Caki2 (cell line): Measurements from ENCODE around the gene SPATA18. TPM values are rescaled to one million over a fixed set of nuclear protein-coding genes. Genes with fewer than 3 reads are reported as not detected.
"Not testable (repeated sequence)": the region's sequence is repeated elsewhere in the genome, so short reads cannot be mapped to it uniquely, and the experiment has no call there.

ENCODE experiments used
- DNase-seq: peaks from one replicate; pipeline ENCODE4 v3.0.0-alpha.2; 2015; ENCODE audit warnings: low read depth
- in situ Hi-C: cut with HindIII; loops from 2 replicates; pipeline ENCODE4 v1.10.0; 2016; ENCODE audit warnings: low sequenced_read_pairs, low pct_unique_long_range_greater_than_20kb, mixed read lengths
- total RNA-seq: library from RNA; depleted of rRNA; stranded (reverse); fragments of >200 nt; shearing (Covaris generic); gene quantifications from 2 replicates; pipeline ENCODE4 v1.2.3, GENCODE V29; 2014; ENCODE audit warnings: low replicate concordance

The SPATA18 gene
- total RNA-seq, 1 experiment from 2014 or later: 5.2 TPM

- in situ Hi-C loops: no loop called here
- peak; percentile 38 for DNase-seq
These were observed 12.8 kb upstream of the SPATA18 start, which contains the start of gene SGCB for GRCh38 chr4:52038103-52038912. TSS of gene SGCB (minus strand) at chr4:52038299. CDS start at chr4:52038259, 40 bp downstream.

DNA sequence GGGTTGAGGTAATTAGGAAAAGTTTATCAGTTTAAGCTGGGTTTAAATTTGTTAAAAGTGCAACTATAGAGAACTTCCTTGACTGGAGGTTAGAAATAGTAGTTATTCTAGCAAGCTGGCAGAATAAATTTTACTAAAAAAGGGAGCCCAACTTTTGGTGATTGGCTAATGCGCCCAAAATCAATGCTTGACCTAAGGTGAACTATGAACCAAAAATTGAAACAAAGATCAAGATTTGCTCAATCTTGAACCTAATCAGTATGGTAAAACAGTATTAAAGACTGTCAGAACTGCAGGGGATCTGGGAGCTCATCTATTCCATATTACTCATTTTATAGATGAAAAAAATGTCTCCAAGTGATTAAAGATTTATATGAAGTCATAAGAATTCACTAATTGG is 6.1 kb upstream of the SPATA18 start:
- no peak for DNase-seq
- in situ Hi-C loops: no loop called here

DNA sequence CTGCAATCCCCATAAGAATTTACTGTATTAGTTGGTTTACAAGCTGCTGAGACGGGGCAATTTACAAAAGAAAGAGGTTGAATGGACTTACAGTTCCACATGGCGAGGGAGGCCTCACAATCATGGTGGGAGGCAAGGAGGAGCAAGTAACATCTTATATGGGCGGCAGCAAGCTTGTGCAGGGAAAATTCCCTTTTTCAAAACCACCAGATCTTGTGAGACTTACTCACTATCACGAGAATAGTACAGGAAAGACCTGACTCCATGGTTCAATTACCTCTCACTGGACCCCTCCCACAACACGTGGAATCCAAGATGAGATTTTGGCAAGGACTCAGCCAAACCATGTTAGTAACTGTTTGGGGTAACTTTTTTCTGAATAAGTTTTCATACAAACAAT is 1.8 kb upstream of the SPATA18 start:
- in situ Hi-C loops: no loop called here
- no peak for DNase-seq

GRCh38 chr4:52051615-52052474 is 741 bp downstream of the SPATA18 start:
- in situ Hi-C loops: no loop called here
- DNase-seq: peak; percentile 78

DNA sequence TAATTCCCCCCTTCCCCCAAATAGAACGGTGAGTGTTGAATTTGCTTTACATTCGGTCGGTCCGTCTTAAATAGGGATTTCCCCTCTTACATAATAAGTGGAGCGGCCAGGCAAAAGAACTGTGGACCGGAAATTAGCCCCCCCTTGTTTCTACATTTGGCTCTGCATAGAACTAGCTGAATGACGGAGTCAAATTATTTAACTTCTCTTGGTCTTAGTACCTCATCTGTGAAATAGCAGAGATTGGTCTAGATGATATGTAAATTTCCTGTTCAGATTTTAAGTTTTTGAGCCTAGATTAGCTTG is 1.3 kb downstream of the SPATA18 start:
- in situ Hi-C loops: no loop called here
- no peak for DNase-seq

DNA sequence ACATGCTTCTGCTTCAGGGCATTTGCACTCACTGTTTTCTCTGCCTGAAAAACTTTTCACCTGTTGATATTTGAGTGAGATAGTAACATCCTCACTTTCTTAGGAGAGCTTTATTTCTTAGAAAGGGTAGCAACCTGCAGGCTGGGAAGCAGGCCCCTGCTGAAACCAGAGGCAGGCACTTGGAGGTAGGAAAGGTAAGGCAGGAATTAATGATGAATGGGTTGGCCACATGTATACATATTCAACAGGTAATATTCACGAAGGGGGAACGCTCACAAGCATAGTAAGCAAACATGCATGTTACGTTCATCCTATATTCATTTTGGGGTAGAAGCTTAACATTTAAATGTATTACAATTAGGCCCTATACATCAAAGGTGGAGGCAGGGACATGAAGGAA is 3.1 kb downstream of the SPATA18 start:
- in situ Hi-C loops: no loop called here
- DNase-seq: no peak

GRCh38 chr4:52057196-52057595 is 6.1 kb downstream of the SPATA18 start:
- no peak for DNase-seq
- in situ Hi-C loops: no loop called here

GRCh38 chr4:52058275-52058674 is 7.2 kb downstream of the SPATA18 start:
- in situ Hi-C loops: no loop called here

GRCh38 chr4:52059372-52059771 is 8.3 kb downstream of the SPATA18 start:
- DNase-seq: no peak
- in situ Hi-C loops: no loop called here

More at GRCh38 chr4:52058275-52058674, 7.2 kb downstream of the SPATA18 start:
- no peak for DNase-seq

GRCh38 chr4:52069571-52069970 is 18.5 kb downstream of the SPATA18 start:
- in situ Hi-C loops: no loop called here
- no peak for DNase-seq

DNA sequence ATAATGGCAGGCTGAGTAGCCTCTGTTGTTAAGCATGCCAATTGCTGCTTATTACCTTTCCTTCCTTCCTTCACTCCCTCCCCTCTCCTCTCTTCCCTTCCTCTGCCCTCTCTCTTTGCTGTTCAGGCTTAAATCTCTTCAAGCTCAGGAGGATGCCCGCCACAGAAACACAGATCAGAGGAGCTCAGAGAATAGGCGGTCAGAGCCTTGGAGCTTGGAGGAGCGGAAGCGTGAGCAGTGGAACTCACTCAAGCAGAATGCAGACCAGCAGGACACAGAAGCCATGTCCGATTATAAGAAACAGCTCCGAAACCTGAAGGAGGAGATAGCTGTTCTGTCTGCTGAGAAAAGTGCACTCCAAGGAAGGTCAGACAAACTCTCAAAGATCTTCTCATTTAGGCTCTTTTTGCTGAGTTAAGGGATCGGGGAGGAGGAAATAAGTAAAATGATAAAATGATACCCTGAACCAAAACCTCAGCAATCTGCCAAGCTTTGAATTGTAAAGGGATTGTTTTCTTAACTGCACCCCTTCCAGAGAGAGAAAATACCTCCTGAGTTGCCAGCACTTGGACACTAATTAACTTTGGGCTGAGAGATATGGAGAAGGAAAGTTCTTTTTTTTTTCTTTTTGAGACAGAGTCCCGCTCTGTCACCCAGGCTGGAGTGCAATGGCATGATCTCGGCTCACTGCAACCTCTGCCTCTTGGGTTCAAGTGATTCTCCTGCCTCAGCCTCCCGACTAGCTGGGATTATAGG is 20.9 kb downstream of the SPATA18 start:
- in situ Hi-C loops: no loop called here
- no peak for DNase-seq

DNA sequence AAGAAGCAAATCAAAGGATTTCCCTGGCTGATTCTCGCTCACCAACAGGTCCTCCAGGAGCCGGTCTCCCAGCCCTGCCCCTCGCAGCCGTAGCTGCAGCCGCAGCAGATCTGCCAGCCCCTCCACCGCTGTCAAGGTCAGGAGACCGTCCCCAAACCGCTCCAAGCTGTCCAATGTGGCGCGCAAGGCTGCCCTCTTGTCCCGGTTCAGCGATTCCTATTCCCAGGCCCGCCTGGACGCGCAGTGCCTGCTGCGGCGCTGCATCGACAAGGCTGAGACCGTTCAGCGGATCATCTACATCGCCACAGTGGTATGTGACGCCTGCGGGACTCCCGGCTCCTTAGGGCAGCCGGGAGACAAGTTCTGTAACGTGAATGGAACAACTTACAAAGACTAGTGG is 25.6 kb downstream of the SPATA18 start:
- in situ Hi-C loops: no loop called here
- DNase-seq: no peak

DNA sequence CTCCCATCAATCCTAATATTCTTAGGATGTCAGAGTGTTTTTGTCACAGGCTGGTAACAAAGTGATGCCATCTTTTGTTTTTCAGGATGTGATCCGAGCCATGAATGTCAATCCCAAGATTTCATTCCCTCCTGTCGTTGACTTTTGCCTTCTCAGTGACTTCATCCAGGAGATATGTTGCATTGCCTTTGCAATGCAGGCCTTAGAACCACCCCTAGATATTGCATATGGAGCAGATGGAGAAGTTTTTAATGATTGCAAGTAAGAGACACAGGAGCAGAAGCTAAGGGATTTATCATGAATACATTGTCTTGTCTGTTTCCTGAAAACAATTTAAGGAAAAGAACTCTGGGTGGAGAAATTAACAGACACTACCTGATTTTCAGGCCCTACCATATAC is 28.6 kb downstream of the SPATA18 start:
- no peak for DNase-seq
- in situ Hi-C loops: no loop called here

DNA sequence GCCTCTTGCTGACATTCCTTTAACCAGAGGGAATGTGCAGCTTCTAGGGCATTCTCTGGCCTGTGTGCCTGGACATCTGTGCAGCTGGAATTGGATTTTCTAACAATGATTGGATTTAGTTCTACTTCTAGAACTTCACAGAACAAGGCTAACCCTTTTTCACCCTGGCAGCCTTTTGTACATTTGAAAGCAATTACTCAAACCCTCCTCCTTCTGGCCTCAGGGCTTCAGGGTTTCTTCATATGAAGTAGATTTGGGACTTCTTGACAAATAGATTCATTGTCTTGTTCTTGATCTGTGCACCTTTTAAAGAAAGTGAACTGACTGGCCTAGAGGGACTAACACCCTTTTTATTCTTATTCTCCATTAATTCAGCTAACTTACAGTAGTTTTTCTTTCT is 30.1 kb downstream of the SPATA18 start:
- in situ Hi-C loops: no loop called here
- no peak for DNase-seq

DNA sequence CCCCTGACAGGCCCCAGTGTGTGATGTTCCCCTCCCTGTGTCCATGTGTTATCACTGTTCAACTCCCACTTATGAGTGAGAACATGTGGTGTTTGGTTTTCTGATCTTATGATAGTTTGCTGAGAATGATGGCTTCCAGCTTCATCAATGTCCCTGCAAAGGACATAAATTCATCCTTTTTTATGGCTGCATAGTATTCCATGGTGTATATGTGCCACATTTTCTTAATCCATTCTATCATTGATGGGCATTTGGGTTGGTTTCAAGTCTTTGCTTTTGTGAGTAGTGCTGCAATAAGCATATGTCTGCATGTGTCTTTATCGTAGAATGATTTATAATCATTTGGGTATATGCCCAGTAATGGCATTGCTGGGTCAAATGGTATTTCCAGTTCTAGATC is 35.3 kb downstream of the SPATA18 start:
- in situ Hi-C loops, DNase-seq: not testable (repeated sequence)

DNA sequence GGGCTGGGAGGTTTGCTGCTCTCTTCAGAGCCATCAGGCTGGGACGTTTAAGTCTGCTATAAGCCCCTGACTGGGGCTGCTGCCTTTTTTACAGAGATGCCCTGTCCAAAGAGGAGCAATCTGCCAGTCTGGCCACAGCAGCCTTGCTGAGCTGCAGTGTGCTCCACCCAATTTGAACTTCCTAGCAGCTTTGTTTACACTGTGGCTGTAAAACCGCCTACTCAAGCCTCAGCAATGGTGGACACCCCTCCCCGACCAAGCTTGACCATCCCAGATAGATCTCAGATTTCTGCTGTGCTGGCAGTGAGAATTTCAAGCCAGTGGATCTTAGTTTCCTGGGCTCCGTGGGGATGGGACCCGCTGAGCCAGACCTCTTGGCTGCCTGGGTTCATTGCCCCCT is 40.7 kb downstream of the SPATA18 start:
- DNase-seq: peak; percentile 7

GRCh38 chr4:52093466-52093865 is 42.4 kb downstream of the SPATA18 start:
- DNase-seq: no peak
- in situ Hi-C loops: no loop called here

More for the DNA sequence above, 40.7 kb downstream of the SPATA18 start:
- in situ Hi-C loops: no loop called here

DNA sequence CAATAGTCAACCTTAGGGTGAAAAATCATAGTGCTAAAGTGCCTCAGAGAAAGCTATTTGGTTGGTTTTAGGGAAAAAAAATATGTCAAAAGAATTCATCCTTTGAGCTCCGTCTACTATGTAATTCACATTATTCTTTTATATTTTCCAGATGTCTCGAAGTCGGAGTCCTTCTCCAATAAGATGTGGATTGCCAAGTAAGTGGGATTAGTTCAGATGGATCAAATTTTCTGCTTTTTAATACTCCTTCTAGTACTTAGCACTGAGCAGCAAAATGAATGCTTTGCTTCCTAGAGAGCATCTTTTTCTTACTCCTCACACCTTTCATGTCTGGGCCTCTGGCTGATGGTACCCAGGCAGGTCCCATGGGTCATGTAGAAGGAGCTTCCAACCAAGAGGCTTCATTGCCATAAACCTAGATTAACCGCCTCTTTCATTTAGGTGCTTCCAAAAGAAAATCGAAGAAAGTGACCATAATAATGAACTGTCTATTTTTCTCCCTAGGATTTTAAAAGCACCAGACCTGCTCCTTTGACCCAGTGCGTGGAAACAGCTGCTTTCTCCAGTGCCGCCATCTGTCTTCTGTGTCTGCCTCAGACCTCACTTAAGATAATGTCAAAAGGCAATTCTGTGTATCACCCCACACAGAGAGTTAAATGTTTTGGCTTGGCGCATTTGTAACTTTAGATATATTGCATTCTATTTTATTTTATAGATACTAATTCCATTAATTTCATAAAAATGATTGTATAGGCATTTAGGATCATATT is 43.5 kb downstream of the SPATA18 start:
- in situ Hi-C loops: no loop called here
- no peak for DNase-seq
